CD4-positive, alpha-beta T cell treated with Interleukin-1 beta for 1 hour (primary cell): ENCODE data around the gene BLVRB.
"Not testable (repeated sequence)": the region's sequence is repeated elsewhere in the genome, so short reads cannot be mapped to it uniquely, and the experiment has no call there.

ENCODE experiments used
- DNase-seq, 2 donors: peaks; one replicate each; pipeline ENCODE4 v3.0.0-alpha.2; 2020 to 2022

The BLVRB gene

GRCh38 chr19:40421993-40422747, 43.4 kb downstream of the BLVRB start:
- DNase-seq = no peak

- DNase-seq = peak; percentile 71 to 74
These were observed 44.5 kb downstream of the BLVRB start for GRCh38 chr19:40420766-40421765.

GRCh38 chr19:40420451-40420765, 45.1 kb downstream of the BLVRB start:
- DNase-seq = no peak

GRCh38 chr19:40419780-40420179, 45.8 kb downstream of the BLVRB start:
- no peak for DNase-seq

GRCh38 chr19:40419066-40419612, 46.4 kb downstream of the BLVRB start:
- DNase-seq = no peak

GRCh38 chr19:40418040-40418439, 47.5 kb downstream of the BLVRB start:
- no peak for DNase-seq

- DNase-seq = no peak
These were observed 47.9 kb downstream of the BLVRB start for GRCh38 chr19:40417643-40417981.

GRCh38 chr19:40416918-40417642, 48.5 kb downstream of the BLVRB start:
- DNase-seq = peak in 1 of 2 donors; percentile 21

GRCh38 chr19:40415768-40416167, 49.8 kb downstream of the BLVRB start:
- DNase-seq = no peak

- DNase-seq = no peak
These were observed 50.7 kb downstream of the BLVRB start for GRCh38 chr19:40414542-40415535.

- DNase-seq = no peak
These were observed 52.2 kb downstream of the BLVRB start, which contains the start of gene PRX for GRCh38 chr19:40413291-40413845. TSS of gene PRX (minus strand) at chr19:40413378. CDS start at chr19:40407932, 5,446 bp downstream.

- no peak for DNase-seq
These were observed 52.7 kb downstream of the BLVRB start for GRCh38 chr19:40412866-40413265.

GRCh38 chr19:40411958-40412499, 53.5 kb downstream of the BLVRB start:
- DNase-seq = no peak

- no peak for DNase-seq
These were observed 54.3 kb downstream of the BLVRB start for GRCh38 chr19:40411125-40411842.

- DNase-seq = no peak
These were observed 55.5 kb downstream of the BLVRB start for GRCh38 chr19:40410030-40410389.

GRCh38 chr19:40408598-40408925, 57.0 kb downstream of the BLVRB start:
- not testable (repeated sequence) for DNase-seq

GRCh38 chr19:40407714-40408597, 57.6 kb downstream of the BLVRB start:
- DNase-seq = peak in 1 of 2 donors; percentile 14

GRCh38 chr19:40403262-40403984, 62.1 kb downstream of the BLVRB start:
- DNase-seq = peak; percentile 85 to 87

- DNase-seq = no peak
These were observed 65.0 kb downstream of the BLVRB start for GRCh38 chr19:40400559-40400958.
